HCT116 (cell line): Measurements from ENCODE around the gene KNDC1. TPM values are rescaled to one million over a fixed set of nuclear protein-coding genes. Genes with fewer than 3 reads are reported as not detected.

Source experiments
- ATAC-seq: fragments of 200-7000 bp; cut with Tn5 transposase; 2 replicates; pipeline ENCODE4 v1.9.1; 2020; ENCODE audit warnings: mild to moderate bottlenecking, moderate library complexity
- BruUV-seq: library from RNA; stranded (reverse); fragments of 400-500 nt; replicated peaks from 2 replicates; lab custom pipeline; 2021; lab: Mats Ljungman, UMichigan
- CTCF ChIA-PET: fragments of 300-600 bp; sonication (Branson Sonifier 250); formaldehyde crosslinking; loops from one replicate; lab custom pipeline; 2021; ENCODE audit warnings: antibody characterized with exemption; lab: Charles Lee
- POLR2A ChIA-PET: fragments of 300-600, 350-600 bp; sonication (Branson Sonifier 250); formaldehyde crosslinking; loops from one replicate; lab custom pipeline; 2021; ENCODE audit warnings: antibody characterized with exemption; lab: Charles Lee
- RAD21 ChIA-PET, 2 experiments: fragments of 300-600 bp; sonication (Branson Sonifier 250); formaldehyde crosslinking; loops; one replicate each; lab custom pipeline; 2023; ENCODE audit warnings: low total read pairs in 2 of 2; ENCODE audit not compliant: uncharacterized antibody in 2 of 2, unreplicated experiment in 2 of 2, low non-redundant PET in 1 of 2; lab: Charles Lee
- DNase-seq: peaks from one replicate; pipeline ENCODE4 v3.0.0-alpha.2; 2010; ENCODE audit warnings: low read depth, low spot score
- H2AFZ ChIP-seq: fragments of 200-600 bp; shearing (Covaris generic), sonication (generic); 2 replicates; pipeline ENCODE4 v1.6.1; 2017; ENCODE audit warnings: low read depth, mixed run types, mixed read lengths, antibody characterized with exemption, low read length; ENCODE audit not compliant: poor library complexity, severe bottlenecking
- H3K27ac ChIP-seq: 2 replicates; pipeline ENCODE4 v1.5.1; 2012; ENCODE audit warnings: low read depth, low read length
- H3K27me3 ChIP-seq: fragments of 200-600 bp; sonication (generic); 2 replicates; pipeline ENCODE4 v1.6.1; 2016; ENCODE audit warnings: mixed run types, low read length, mixed read lengths; ENCODE audit not compliant: insufficient read depth
- H3K36me3 ChIP-seq, 2 experiments: fragments of 200-500 bp in 1 of 2; fragments of 200-600 bp in 1 of 2; sonication (Bioruptor generic) in 1 of 2; sonication (generic) in 1 of 2; 2 replicates each; pipeline versions ENCODE4 v1.5.1 to v1.6.1; 2014 to 2016; ENCODE audit warnings: low read length in 2 of 2, inconsistent platforms in 1 of 2, mixed read lengths in 1 of 2, mixed run types in 1 of 2; ENCODE audit not compliant: insufficient read depth in 2 of 2, control insufficient read depth in 1 of 2
- H3K4me1 ChIP-seq, 2 experiments: fragments of 200-600 bp in 1 of 2; sonication (generic) in 1 of 2; 2 replicates each; pipeline versions ENCODE4 v1.5.1 to v1.6.1; 2012 to 2017; ENCODE audit warnings: low read length in 2 of 2, inconsistent platforms in 1 of 2, mild to moderate bottlenecking in 1 of 2, mixed read lengths in 1 of 2, mixed run types in 1 of 2, moderate library complexity in 1 of 2; ENCODE audit not compliant: insufficient read depth in 2 of 2, control insufficient read depth in 1 of 2
- H3K4me2 ChIP-seq: fragments of 200-600 bp; sonication (generic); 2 replicates; pipeline ENCODE4 v1.6.1; 2017; ENCODE audit warnings: mixed run types, low read length, mixed read lengths
- H3K4me3 ChIP-seq, 2 experiments: fragments of 200-600 bp in 1 of 2; sonication (generic) in 1 of 2; replicated peaks in 1 of 2; 2 replicates each; pipeline ENCODE4 v1.5.1; 2011 to 2016; ENCODE audit warnings: low read length in 2 of 2, control low read depth in 1 of 2, low read depth in 1 of 2, mild to moderate bottlenecking in 1 of 2, mixed read lengths in 1 of 2, mixed run types in 1 of 2
- H3K79me2 ChIP-seq: fragments of 200-600 bp; sonication (generic); 2 replicates; pipeline ENCODE4 v1.6.1; 2017; ENCODE audit warnings: mild to moderate bottlenecking, mixed run types, low read length, moderate library complexity, mixed read lengths; ENCODE audit not compliant: insufficient read depth
- H3K9ac ChIP-seq: fragments of 200-600 bp; sonication (generic); 2 replicates; pipeline ENCODE4 v1.6.1; 2016; ENCODE audit warnings: low read length, mixed read lengths
- H3K9me2 ChIP-seq: fragments of 200-600 bp; sonication (generic), shearing (Covaris generic); 2 replicates; pipeline ENCODE4 v1.6.1; 2017; ENCODE audit warnings: mixed run types, mild to moderate bottlenecking, moderate library complexity; ENCODE audit not compliant: insufficient read depth
- H3K9me3 ChIP-seq, 2 experiments: fragments of 200-500 bp in 1 of 2; fragments of 200-600 bp in 1 of 2; sonication (Bioruptor generic) in 1 of 2; sonication (generic) in 1 of 2; 2 replicates each; pipeline ENCODE4 v1.6.1; 2014 to 2017; ENCODE audit warnings: low read length in 2 of 2, mixed read lengths in 2 of 2, inconsistent platforms in 1 of 2, low read depth in 1 of 2, mild to moderate bottlenecking in 1 of 2, mixed run types in 1 of 2, moderate library complexity in 1 of 2; ENCODE audit not compliant: control insufficient read depth in 1 of 2, insufficient read depth in 1 of 2
- H4K20me1 ChIP-seq: fragments of 200-600 bp; sonication (generic), shearing (Covaris generic); 2 replicates; pipeline ENCODE4 v1.6.1; 2017; ENCODE audit warnings: mixed run types, mild to moderate bottlenecking, moderate library complexity; ENCODE audit not compliant: insufficient read depth
- ELF1 ChIP-seq: IDR thresholded peaks from 2 replicates; pipeline ENCODE4 v1.6.1; 2012; ENCODE audit warnings: low read depth, borderline replicate concordance
- EZH2 ChIP-seq: fragments of 200-600 bp; sonication (generic); IDR thresholded peaks from 2 replicates; pipeline ENCODE4 v1.6.1; 2017; ENCODE audit warnings: antibody characterized with exemption, mixed run types
- FOSL1 ChIP-seq: IDR thresholded peaks from 2 replicates; pipeline ENCODE4 v1.6.1; 2012; ENCODE audit warnings: low read depth
- JUND ChIP-seq: IDR thresholded peaks from 2 replicates; pipeline ENCODE4 v1.6.1; 2012
- POLR2A ChIP-seq: IDR thresholded peaks from 2 replicates; pipeline ENCODE4 v1.7.0; 2011; ENCODE audit warnings: borderline replicate concordance; ENCODE audit not compliant: insufficient read depth, insufficient read length; ENCODE audit errors: extremely low read depth
- POLR2AphosphoS5 ChIP-seq: IDR thresholded peaks from 2 replicates; pipeline ENCODE4 v1.6.1; 2011; ENCODE audit warnings: mild to moderate bottlenecking, low read depth, low read length, moderate library complexity
- SP1 ChIP-seq: IDR thresholded peaks from 2 replicates; pipeline ENCODE4 v1.6.1; 2012; ENCODE audit warnings: low read depth
- SRF ChIP-seq: IDR thresholded peaks from 2 replicates; pipeline ENCODE4 v1.6.1; 2012; ENCODE audit warnings: low read depth
- ZFX ChIP-seq: fragments of 450-650 bp; IDR thresholded peaks from 2 replicates; pipeline ENCODE4 v1.6.1; 2017
- intact Hi-C: fragments of 100-400 bp; cut with micrococcal nuclease; formaldehyde crosslinking; loops from 2 replicates; pipeline ENCODE4 v1.10.0; 2022
- total RNA-seq: library from RNA; stranded (reverse); gene quantifications from one replicate; pipeline ENCODE4 v1.2.1, GENCODE V29; 2021; ENCODE audit not compliant: unreplicated experiment
- TF ChIP-seq, protein P1 (sequence below): IDR thresholded peaks from 2 replicates; pipeline ENCODE4 v1.6.1; 2012
- TF ChIP-seq, protein P2 (sequence below): IDR thresholded peaks from 2 replicates; pipeline ENCODE4 v1.6.1; 2012; ENCODE audit warnings: low read depth
- TF ChIP-seq, protein P3 (sequence below): IDR thresholded peaks from 2 replicates; pipeline ENCODE4 v1.6.1; 2011; ENCODE audit warnings: mild to moderate bottlenecking, low read length, moderate library complexity; ENCODE audit not compliant: insufficient replicate concordance; ENCODE audit errors: extremely low read depth

KNDC1 gene
- total RNA-seq, 1 experiment from 2014 or later = 3.6 TPM

DNA sequence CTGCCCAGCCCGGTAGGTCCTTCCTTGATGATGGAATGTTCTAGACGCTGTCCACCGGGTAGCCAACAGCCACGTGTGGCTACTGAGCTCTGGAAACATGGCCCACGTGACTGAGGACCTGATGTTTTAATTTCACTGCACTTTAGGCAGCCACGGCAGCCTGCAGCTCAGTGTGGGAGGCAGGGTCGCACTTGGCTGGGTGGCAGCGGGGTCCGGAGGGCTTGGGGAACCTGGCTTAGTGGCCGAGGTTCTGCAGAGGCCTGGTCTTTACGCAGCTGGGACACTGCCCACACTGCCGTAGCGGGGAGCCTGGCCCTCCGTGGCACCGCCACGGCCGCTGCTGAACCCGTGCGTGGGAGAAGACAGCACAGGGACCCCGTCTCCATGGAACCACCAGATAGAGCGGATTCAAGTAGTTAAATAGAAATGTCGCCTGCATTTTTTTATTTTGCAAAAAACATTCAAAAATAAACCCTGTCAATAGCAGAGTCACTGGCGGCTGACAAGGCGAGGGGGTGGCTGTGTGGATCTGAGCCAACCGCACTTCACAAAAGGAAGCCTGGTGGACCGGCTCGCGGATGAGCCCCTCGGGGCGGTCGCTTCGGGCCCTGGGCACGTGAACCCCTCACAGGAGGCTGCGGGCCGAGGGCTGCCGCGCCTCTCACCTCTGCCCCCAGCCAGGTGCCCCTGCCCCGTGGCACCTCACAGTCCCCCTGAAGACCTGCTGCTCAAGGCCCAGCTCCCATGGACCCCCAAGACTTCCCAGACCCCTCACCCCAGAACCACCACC lies 44.4 kb downstream of the KNDC1 start:
- Histone ChIP-seq H4K20me1 (no peaks in the 10 kb centered on the region), H3K36me3 (no peaks in the 10 kb centered on the region), H3K9ac (no peak overlapping the region), H2AFZ (no peak overlapping the region), H3K4me3 (no peak overlapping the region), H3K27ac (no peak overlapping the region), H3K9me2 (no peaks in the 10 kb centered on the region), H3K4me1 (no peaks in the 10 kb centered on the region), H3K27me3 (no peaks in the 10 kb centered on the region), H3K9me3 (no peaks in the 10 kb centered on the region), H3K79me2 (no peaks in the 10 kb centered on the region), H3K4me2 (no peak overlapping the region)
- intact Hi-C loops = no loop called here
- CTCF ChIA-PET = no interaction called here
- no peak for ATAC-seq
- POLR2A ChIA-PET = no interaction called here
- RAD21 ChIA-PET = no interaction called here
- TF ChIP-seq FOSL1 (no peak), POLR2AphosphoS5 (no peak), EZH2 (no peak), JUND (no peak), ELF1 (no peak), SRF (no peak)
- TF ChIP-seq, protein P1, sequence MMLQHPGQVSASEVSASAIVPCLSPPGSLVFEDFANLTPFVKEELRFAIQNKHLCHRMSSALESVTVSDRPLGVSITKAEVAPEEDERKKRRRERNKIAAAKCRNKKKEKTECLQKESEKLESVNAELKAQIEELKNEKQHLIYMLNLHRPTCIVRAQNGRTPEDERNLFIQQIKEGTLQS = no peak
- no peak for DNase-seq
- no TSS peak for BruUV-seq

DNA sequence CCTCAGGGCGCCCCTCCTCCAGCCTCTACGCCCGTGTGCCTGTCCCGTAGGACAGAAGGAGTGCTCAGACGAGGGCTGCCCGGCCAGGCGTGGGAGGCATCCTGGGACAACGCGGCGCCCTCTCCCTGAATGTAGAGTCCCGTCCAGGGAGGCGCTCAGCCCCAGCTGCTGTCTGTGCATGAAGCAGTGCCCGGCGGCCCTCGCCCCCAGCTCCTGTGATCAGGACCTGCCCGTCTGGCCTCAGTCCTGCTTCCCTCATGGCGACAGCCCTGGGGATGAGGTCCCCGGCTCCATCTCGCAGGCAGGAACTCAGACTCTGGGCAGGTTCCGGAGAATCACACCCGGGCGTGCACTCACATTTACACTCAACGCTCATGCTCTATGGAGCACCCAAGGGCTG lies 45.1 kb downstream of the KNDC1 start:
- Histone ChIP-seq H3K27ac (no peak overlapping the region), H3K4me3 (no peak overlapping the region), H3K27me3 (no peaks in the 10 kb centered on the region), H3K9me2 (no peaks in the 10 kb centered on the region), H4K20me1 (no peaks in the 10 kb centered on the region), H3K4me1 (no peaks in the 10 kb centered on the region), H3K9me3 (no peaks in the 10 kb centered on the region), H3K79me2 (no peaks in the 10 kb centered on the region), H3K9ac (no peak overlapping the region), H3K4me2 (no peak overlapping the region), H3K36me3 (no peaks in the 10 kb centered on the region), H2AFZ (no peak overlapping the region)
- CTCF ChIA-PET = no interaction called here
- intact Hi-C loops = no loop called here
- ATAC-seq (no peak), DNase-seq (no peak)
- no TSS peak for BruUV-seq
- RAD21 ChIA-PET = no interaction called here
- POLR2A ChIA-PET = no interaction called here
- TF ChIP-seq ZFX = no peak
- TF ChIP-seq, protein P2, sequence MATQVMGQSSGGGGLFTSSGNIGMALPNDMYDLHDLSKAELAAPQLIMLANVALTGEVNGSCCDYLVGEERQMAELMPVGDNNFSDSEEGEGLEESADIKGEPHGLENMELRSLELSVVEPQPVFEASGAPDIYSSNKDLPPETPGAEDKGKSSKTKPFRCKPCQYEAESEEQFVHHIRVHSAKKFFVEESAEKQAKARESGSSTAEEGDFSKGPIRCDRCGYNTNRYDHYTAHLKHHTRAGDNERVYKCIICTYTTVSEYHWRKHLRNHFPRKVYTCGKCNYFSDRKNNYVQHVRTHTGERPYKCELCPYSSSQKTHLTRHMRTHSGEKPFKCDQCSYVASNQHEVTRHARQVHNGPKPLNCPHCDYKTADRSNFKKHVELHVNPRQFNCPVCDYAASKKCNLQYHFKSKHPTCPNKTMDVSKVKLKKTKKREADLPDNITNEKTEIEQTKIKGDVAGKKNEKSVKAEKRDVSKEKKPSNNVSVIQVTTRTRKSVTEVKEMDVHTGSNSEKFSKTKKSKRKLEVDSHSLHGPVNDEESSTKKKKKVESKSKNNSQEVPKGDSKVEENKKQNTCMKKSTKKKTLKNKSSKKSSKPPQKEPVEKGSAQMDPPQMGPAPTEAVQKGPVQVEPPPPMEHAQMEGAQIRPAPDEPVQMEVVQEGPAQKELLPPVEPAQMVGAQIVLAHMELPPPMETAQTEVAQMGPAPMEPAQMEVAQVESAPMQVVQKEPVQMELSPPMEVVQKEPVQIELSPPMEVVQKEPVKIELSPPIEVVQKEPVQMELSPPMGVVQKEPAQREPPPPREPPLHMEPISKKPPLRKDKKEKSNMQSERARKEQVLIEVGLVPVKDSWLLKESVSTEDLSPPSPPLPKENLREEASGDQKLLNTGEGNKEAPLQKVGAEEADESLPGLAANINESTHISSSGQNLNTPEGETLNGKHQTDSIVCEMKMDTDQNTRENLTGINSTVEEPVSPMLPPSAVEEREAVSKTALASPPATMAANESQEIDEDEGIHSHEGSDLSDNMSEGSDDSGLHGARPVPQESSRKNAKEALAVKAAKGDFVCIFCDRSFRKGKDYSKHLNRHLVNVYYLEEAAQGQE = no peak
- TF ChIP-seq, protein P1 = no peak
- TF ChIP-seq, protein P3, sequence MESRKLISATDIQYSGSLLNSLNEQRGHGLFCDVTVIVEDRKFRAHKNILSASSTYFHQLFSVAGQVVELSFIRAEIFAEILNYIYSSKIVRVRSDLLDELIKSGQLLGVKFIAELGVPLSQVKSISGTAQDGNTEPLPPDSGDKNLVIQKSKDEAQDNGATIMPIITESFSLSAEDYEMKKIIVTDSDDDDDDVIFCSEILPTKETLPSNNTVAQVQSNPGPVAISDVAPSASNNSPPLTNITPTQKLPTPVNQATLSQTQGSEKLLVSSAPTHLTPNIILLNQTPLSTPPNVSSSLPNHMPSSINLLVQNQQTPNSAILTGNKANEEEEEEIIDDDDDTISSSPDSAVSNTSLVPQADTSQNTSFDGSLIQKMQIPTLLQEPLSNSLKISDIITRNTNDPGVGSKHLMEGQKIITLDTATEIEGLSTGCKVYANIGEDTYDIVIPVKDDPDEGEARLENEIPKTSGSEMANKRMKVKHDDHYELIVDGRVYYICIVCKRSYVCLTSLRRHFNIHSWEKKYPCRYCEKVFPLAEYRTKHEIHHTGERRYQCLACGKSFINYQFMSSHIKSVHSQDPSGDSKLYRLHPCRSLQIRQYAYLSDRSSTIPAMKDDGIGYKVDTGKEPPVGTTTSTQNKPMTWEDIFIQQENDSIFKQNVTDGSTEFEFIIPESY = no peak
- no peak for TF ChIP-seq SP1
- TF ChIP-seq POLR2A = no peak
- TF ChIP-seq EZH2 = no peak
